GM06990 (cell line): ENCODE data around the gene JMJD6.

Experiments
- DNase-seq: peaks from one replicate; pipeline ENCODE4 v3.0.0-alpha.2; 2011; ENCODE audit not compliant: insufficient read length; ENCODE audit errors: extremely low read depth
- H3K27me3 ChIP-seq: replicated peaks from 2 replicates; pipeline ENCODE4 v1.6.0; 2011; ENCODE audit warnings: low read length; ENCODE audit not compliant: control insufficient read depth, insufficient read depth
- H3K36me3 ChIP-seq: 2 replicates; pipeline ENCODE4 v1.5.1; 2011; ENCODE audit warnings: low read length; ENCODE audit not compliant: control insufficient read depth, insufficient read depth
- H3K4me3 ChIP-seq: replicated peaks from 2 replicates; pipeline ENCODE4 v1.5.1; 2011; ENCODE audit warnings: low read depth, mild to moderate bottlenecking, control low read depth, low read length
- CTCF ChIP-seq: IDR thresholded peaks from 2 replicates; pipeline ENCODE4 v1.5.1; 2011; ENCODE audit warnings: low read length, control low read depth, mild to moderate bottlenecking, inconsistent platforms; ENCODE audit not compliant: insufficient read depth, poor library complexity, severe bottlenecking

Gene JMJD6

GRCh38 chr17:76677406-76677805, 49.0 kb downstream of the JMJD6 start:
- Histone ChIP-seq H3K36me3 (no peaks in the 10 kb centered on the region), H3K4me3 (no peak overlapping the region), H3K27me3 (no peaks in the 10 kb centered on the region)
- no peak for TF ChIP-seq CTCF
- DNase-seq, result no peak

- no peak for TF ChIP-seq CTCF
- DNase-seq, result no peak
- H3K36me3 ChIP-seq, result no peaks in the 10 kb centered on the region
- no peak overlapping the region for H3K4me3 ChIP-seq
- no peaks in the 10 kb centered on the region for H3K27me3 ChIP-seq
Observed at GRCh38 chr17:76676629-76677028, 49.8 kb downstream of the JMJD6 start.

- Histone ChIP-seq H3K27me3 (no peaks in the 10 kb centered on the region), H3K4me3 (no peak overlapping the region), H3K36me3 (no peaks in the 10 kb centered on the region)
- no peak for DNase-seq
- no peak for TF ChIP-seq CTCF
Observed at GRCh38 chr17:76675648-76676047, 50.8 kb downstream of the JMJD6 start.

- Histone ChIP-seq H3K4me3 (no peak overlapping the region), H3K27me3 (no peaks in the 10 kb centered on the region), H3K36me3 (no peaks in the 10 kb centered on the region)
- no peak for DNase-seq
- no peak for TF ChIP-seq CTCF
Observed at GRCh38 chr17:76674600-76674999, 51.8 kb downstream of the JMJD6 start.

- no peak for TF ChIP-seq CTCF
- no peaks in the 10 kb centered on the region for H3K27me3 ChIP-seq
Observed at GRCh38 chr17:76673729-76674128, 52.7 kb downstream of the JMJD6 start.

GRCh38 chr17:76672892-76673291, 53.5 kb downstream of the JMJD6 start:
- H3K4me3 ChIP-seq, result no peak overlapping the region
- no peak for DNase-seq
- H3K27me3 ChIP-seq, result 0 out of 2 replicates have a peak, but pooled peaks cover 1% of the 10 kb centered on the region
- no peaks in the 10 kb centered on the region for H3K36me3 ChIP-seq
- TF ChIP-seq CTCF, result no peak

More at GRCh38 chr17:76673729-76674128, 52.7 kb downstream of the JMJD6 start:
- Histone ChIP-seq H3K4me3 (no peak overlapping the region), H3K36me3 (no peaks in the 10 kb centered on the region)
- no peak for DNase-seq
